Measurements from ENCODE around the gene RAB9A.
"Not testable (repeated sequence)": the region's sequence is repeated elsewhere in the genome, so short reads cannot be mapped to it uniquely, and the experiment has no call there.

Gene RAB9A

GRCh38 chrX:13703135-13703534 lies 14.2 kb downstream of the RAB9A start:
- DNase-seq: no peak

GRCh38 chrX:13703589-13703988 lies 14.7 kb downstream of the RAB9A start:
- no peak for DNase-seq

- DNase-seq: no peak
These were observed 22.2 kb downstream of the RAB9A start for GRCh38 chrX:13711141-13711540.

- no peak for DNase-seq
These were observed 27.5 kb downstream of the RAB9A start for GRCh38 chrX:13716455-13716854.

GRCh38 chrX:13716905-13717304 lies 28.0 kb downstream of the RAB9A start:
- peak; percentile 77 for DNase-seq

GRCh38 chrX:13717700-13718472 lies 29.0 kb downstream of the RAB9A start:
- DNase-seq: no peak

GRCh38 chrX:13719192-13719856 lies 30.4 kb downstream of the RAB9A start:
- DNase-seq: no peak

GRCh38 chrX:13721371-13721770 lies 32.4 kb downstream of the RAB9A start:
- DNase-seq: no peak

- no peak for DNase-seq
These were observed 33.0 kb downstream of the RAB9A start for GRCh38 chrX:13721819-13722519.

- DNase-seq: peak; percentile 81
These were observed 36.0 kb downstream of the RAB9A start for GRCh38 chrX:13724878-13725277.

- not testable (repeated sequence) for DNase-seq
These were observed 37.7 kb downstream of the RAB9A start for GRCh38 chrX:13726583-13726982.

GRCh38 chrX:13730523-13730922 lies 41.6 kb downstream of the RAB9A start:
- DNase-seq: not testable (repeated sequence)

GRCh38 chrX:13732246-13733067 lies 43.5 kb downstream of the RAB9A start:
- no peak for DNase-seq

GRCh38 chrX:13733506-13733905 lies 44.6 kb downstream of the RAB9A start:
- no peak for DNase-seq

- peak; percentile 95 for DNase-seq
These were observed 45.6 kb downstream of the RAB9A start, which contains the start of the genes OFD1 and TRAPPC2 for GRCh38 chrX:13734278-13735172. OFD1 (plus strand) TSS chrX:13734748; CDS start chrX:13735072, 324 bp downstream. TRAPPC2 (minus strand) TSS chrX:13734620; CDS start chrX:13719963, 14,657 bp downstream.

GRCh38 chrX:13741695-13742094 lies 52.8 kb downstream of the RAB9A start:
- DNase-seq: no peak

GRCh38 chrX:13742397-13743176 lies 53.7 kb downstream of the RAB9A start:
- peak; percentile 74 for DNase-seq

- DNase-seq: peak; percentile 67
These were observed 58.9 kb downstream of the RAB9A start for GRCh38 chrX:13747836-13748235.

GRCh38 chrX:13748486-13748885 lies 59.6 kb downstream of the RAB9A start:
- DNase-seq: no peak

GRCh38 chrX:13750204-13750603 lies 61.3 kb downstream of the RAB9A start:
- DNase-seq: no peak

GRCh38 chrX:13750812-13751211 lies 61.9 kb downstream of the RAB9A start:
- DNase-seq: no peak
